Fibroblast of skin of scalp (primary cell): ENCODE results near the gene MAPRE3.
"Not testable (repeated sequence)": the region's sequence is repeated elsewhere in the genome, so short reads cannot be mapped to it uniquely, and the experiment has no call there.

ENCODE experiments used
- DNase-seq: peaks from one replicate; pipeline ENCODE4 v3.0.0-alpha.2; 2013

MAPRE3 gene

DNA sequence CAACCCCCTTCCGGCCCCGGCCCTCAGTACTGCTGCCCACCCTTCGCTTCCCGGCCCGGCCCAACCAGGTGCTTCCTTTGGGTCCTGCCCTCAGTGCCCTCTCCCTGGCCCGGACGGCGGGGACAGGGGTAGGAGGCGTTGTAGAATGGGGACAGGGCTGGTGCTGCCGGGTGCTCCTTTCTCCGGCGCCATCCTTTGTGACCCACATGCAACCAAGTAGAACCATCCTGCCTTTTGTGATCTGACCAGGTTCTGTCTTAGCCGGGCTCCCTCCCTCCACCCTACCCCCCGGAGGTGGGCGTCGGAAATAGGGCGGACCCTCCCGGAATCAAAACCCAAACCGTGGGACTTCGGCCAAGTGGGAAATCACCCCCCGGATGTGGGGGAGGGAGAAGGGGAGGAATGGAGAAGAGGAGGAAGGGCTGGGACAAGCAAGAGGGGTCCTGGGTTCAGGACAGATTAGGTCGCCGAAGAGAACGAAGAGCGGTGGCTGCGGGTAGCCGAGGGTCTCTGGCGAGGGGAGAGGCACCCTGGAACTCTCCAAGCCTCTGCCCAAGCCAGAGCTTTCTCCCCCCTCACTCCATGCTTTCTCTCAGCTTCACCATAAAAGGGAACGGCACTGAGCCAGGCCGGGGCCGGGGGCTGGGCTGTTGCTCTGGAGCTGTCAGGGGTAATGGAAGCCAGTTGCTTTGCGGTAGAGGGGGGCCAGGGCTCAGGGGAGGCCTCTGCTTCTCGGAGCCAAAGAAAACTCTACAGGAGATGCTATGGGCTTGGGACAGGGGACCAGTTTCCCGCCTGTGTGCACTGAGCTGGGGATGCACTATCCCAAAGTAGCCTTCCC, 101.8 kb downstream of the MAPRE3 start:
- DNase-seq: peak; percentile 93

DNA sequence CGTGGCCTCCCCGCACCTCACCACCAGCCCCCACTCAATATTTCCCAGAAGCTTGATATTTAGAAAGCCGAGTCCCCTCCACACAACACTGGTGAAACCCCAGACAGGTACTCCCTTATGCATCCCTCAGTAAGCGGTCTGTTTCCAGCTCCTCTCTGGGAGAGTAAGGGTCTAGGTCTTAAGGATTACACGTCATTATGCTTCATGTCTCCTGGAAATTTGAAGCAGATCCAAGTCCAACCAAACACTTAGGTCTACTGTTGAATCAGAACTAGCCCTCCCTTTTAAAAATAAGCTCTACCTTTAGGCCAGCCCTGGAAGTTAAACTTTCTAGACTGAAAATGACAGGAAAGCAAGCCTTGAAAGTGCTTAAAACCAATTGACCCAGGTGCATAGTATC, 102.5 kb downstream of the MAPRE3 start:
- DNase-seq: peak; percentile 55

DNA sequence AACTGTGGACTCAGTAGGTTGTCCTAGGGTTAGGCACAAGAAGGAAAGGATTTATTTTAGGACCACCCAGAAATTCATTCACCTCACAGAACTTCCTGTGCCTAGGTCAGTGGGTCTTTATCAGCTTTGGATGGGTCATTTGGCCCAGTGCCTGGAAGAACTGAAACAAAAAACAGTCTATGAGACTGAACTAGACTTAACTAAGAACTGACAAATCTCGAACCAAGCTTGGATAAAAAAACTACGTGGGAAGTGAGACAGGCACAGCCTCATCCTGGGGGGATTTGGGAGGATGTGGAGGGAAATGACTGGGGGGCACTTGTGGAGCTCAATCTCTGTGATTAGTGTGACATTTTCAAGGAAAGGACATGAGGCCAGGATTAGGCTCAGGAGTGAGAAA, 103.3 kb downstream of the MAPRE3 start:
- no peak for DNase-seq

DNA sequence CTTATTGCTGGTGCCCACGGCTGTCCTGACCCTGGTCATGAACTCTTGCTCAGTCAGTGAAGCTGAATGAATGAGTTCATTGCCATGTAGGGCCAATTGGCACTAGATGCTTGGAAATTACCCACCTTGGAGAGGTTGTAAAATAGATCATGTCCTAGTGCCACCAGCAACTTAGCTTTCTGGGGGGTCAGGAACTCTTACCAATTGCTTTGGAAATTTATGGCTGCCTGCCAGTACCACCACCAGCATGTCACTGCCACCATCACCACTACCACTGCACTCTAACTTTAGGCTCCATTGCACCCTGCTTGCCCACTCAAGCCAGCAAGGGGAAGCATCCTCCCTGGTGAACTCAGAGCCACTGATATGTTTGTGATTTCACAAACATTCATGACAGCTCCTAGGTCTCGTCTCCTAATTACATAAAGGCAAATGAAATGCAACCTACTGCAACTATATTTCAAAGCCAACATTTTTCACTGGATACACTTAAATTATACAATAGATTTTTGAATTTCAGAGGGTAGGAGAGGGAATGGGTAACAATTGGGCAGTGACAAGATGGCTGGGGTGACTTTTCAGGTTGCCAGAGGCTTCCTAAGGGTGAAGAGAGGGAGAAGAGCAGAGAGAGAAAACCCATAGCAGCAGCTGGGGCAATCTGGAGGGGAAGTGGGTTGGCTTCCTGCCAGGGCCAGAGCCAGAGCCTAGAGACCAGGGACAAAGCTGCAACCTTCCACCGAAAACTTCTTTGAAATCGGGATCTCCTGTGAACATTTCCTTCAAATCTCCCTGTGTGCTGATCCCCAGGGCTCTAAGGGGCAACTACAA, 104.5 kb downstream of the MAPRE3 start:
- peak; percentile 41 for DNase-seq

DNA sequence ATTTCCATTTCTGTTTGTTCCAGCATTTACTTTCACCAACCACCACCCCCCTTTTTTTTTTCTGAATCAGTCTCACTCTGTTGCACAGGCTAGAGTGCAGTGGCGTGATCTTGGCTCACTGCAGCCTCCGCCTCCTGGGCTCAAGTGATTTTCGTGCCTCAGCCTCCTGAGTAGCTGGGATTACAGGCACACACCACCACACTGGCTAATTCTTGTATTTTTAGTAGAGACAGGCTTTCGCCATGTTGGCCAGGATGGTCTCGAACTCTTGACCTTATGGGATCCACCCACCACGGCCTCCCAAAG, 105.1 kb downstream of the MAPRE3 start:
- not testable (repeated sequence) for DNase-seq

DNA sequence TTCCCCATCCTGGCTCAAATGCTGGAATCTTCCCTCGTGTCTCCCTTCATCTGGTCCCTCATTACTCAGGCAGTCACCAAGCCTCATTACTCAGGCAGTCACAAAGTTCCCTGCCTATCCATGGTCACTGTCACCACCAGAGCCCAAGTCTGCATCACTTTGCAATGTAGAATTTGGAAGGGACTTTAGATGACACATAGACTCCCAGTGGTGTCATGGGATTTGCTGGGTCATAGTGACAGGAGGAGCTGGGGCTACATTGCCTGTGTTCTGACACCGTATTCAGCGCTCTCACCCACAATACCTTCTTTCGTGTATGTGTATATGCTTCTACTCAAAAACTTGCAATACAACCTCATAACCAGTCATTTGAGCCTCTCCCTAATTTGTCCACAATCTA, 105.9 kb downstream of the MAPRE3 start:
- DNase-seq: peak; percentile 35
